ENCODE results near the gene SLC13A5.

GRCh38 chr17:6670571-6670970 lies 42.6 kb downstream of the SLC13A5 start:
- TF ChIP-seq CTCF (IDR thresholded peaks at IDR 0.05 in 2 of 3, conservative IDR thresholded peaks at IDR 0.05 in 1 of 3; ENCODE audit: borderline replicate concordance in 1 of 3, insufficient read depth in 1 of 3, low read depth in 2 of 3, low read length in 2 of 3) (no peak), YY1 (IDR thresholded peaks at IDR 0.05; ENCODE audit: extremely low read depth, insufficient replicate concordance, low read depth, low read length) (no peak), MAX (IDR thresholded peaks at IDR 0.05) (no peak), EZH2 (IDR thresholded peaks at IDR 0.05) (no peak), REST (IDR thresholded peaks at IDR 0.05; ENCODE audit: low read depth) (no peak), POLR2AphosphoS5 (IDR thresholded peaks at IDR 0.05; ENCODE audit: low read depth, low read length) (no peak), SIN3A (IDR thresholded peaks at IDR 0.05; ENCODE audit: low read depth) (no peak), ZFX (IDR thresholded peaks at IDR 0.05) (no peak), RAD21 (IDR thresholded peaks at IDR 0.05; ENCODE audit: low read depth) (no peak), SP1 (IDR thresholded peaks at IDR 0.05; ENCODE audit: low read depth) (no peak), JUND (IDR thresholded peaks at IDR 0.05) (no peak), EZH2phosphoT487 (IDR thresholded peaks at IDR 0.05; ENCODE audit: borderline replicate concordance) (no peak), ATF3 (IDR thresholded peaks at IDR 0.05) (no peak)
